22Rv1 (cell line): ENCODE measurements around the gene SYT7.

Experiments
- H3K27ac ChIP-seq: fragments of 450-650 bp; 2 replicates; pipeline ENCODE4 v1.5.1; 2017
- CTCF ChIP-seq: fragments of 450-650 bp; IDR thresholded peaks from 2 replicates; pipeline ENCODE4 v1.5.1; 2017; ENCODE audit warnings: mild to moderate bottlenecking
- ZFX ChIP-seq: fragments of 450-650 bp; IDR thresholded peaks from 2 replicates; pipeline ENCODE4 v1.6.1; 2017; ENCODE audit warnings: antibody characterized with exemption, borderline replicate concordance

SYT7 gene

GRCh38 chr11:61489833-61490721 is 90.8 kb downstream of the SYT7 start:
- TF ChIP-seq CTCF (no peak), ZFX (no peak)
- peak overlapping the region; percentile 84 for H3K27ac ChIP-seq

GRCh38 chr11:61488651-61489291 is 92.1 kb downstream of the SYT7 start:
- no peak for TF ChIP-seq CTCF
- TF ChIP-seq ZFX = no peak
- peak overlapping the region; percentile 84 for H3K27ac ChIP-seq

GRCh38 chr11:61487342-61488025 is 93.4 kb downstream of the SYT7 start:
- TF ChIP-seq CTCF (no peak), ZFX (no peak)
- peak overlapping the region; percentile 84 for H3K27ac ChIP-seq

GRCh38 chr11:61486779-61487178 is 94.1 kb downstream of the SYT7 start:
- H3K27ac ChIP-seq = no peak overlapping the region
- TF ChIP-seq CTCF = no peak
- TF ChIP-seq ZFX = no peak

DNA sequence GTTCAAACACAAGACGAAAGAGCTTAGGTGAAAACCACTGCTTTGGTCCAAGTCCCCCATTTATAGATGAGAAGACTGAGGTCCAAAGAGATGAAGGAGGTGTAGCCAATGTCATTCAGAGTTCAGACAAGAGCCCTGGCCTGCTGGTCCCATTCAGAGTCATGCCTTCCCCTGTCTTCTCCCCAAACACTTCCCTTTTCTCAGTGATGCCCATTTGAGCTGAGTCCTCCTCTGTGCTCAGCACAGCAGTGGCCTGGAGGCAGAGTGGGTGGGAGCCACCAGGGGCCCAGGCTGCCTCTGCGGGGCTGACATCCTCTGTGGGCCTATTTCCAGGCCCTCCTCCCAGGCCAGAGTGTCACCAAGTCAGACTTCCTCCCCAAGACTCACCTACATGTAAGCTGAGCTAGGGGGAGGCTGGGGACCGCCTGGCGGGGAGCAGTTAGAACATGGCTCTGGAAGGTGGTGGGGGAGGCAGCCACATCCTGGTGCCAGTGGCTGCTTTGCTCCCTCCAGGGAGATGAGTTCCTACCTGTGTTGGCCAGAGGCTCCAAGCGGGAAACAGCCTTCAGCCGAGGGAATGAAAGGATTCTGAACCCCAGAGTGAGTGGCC is 94.8 kb downstream of the SYT7 start:
- no peak overlapping the region for H3K27ac ChIP-seq
- TF ChIP-seq ZFX (no peak), CTCF (no peak)

DNA sequence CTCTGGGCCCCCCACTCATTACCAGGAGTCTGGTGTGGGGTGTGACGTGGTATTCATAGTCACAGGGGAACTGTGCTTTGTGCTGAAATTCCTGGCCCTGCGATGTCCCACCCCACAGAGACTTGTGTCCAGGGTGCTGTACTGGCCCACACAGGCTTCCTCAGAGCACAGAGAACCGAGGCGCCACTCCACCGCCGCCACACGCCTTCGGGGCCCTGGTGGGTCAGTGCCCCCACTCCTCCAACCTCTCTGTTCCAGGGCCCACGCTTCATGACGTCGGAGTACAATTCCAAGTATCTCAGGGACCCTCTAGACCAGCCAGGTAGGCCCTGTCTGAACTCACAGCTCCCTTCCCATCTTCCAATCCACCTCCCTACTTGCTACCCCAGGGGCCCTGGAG is 95.8 kb downstream of the SYT7 start:
- H3K27ac ChIP-seq = no peak overlapping the region
- TF ChIP-seq ZFX (no peak), CTCF (no peak)
